ENCODE data around the gene SPINK14. TPM values are rescaled to one million over a fixed set of nuclear protein-coding genes. Genes with fewer than 3 reads are reported as not detected.

The SPINK14 gene
- total and polyA plus RNA-seq, 2 of the 13 experiments (the other 11 are each of a cell fraction or from before 2014, with no cell fraction given): not detected

DNA sequence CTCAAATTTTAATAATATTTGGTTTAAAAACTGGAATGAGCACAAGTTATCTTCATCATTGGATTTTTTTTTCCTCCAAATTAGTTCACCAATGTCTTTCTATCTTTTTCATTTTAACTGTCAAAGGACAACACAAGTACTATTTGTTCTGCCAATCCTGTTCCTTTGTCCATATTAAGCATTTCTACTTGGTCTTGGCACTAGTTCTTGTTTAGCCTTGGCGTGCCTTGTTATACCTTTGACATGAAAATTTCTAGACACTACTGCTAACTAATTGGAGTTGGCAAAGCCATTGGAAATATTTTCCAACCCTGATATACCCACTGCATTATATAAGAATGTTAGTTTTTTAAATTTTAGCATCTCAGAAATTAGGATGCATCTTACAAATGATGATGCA is 38.3 kb downstream of the SPINK14 start:
- DNase-seq (ENCODE audit: low spot score) (no peak), ATAC-seq (no peak), FAIRE-seq (no peak)
- Histone ChIP-seq H2AFZ (ENCODE audit: low read length) (no peak overlapping the region), H3K4me2 (ENCODE audit: low read depth, low read length) (no peak overlapping the region), H4K20me1 (ENCODE audit: insufficient read depth, low read length) (no peaks in the 10 kb centered on the region), H3K9ac (ENCODE audit: insufficient read depth, low read depth, low read length) (no peak overlapping the region), H3K27ac (ENCODE audit: extremely low read length, insufficient read depth, low read length) (no peak overlapping the region), H3K79me2 (ENCODE audit: insufficient read depth, low read length) (no peaks in the 10 kb centered on the region), H3K27me3 (ENCODE audit: control insufficient read depth in 1 of 2, insufficient read depth in 2 of 2, low read length in 2 of 2) (no peaks in the 10 kb centered on the region), H3K4me3 (replicated peaks in 1 of 3; ENCODE audit: insufficient read depth in 1 of 3, low read depth in 2 of 3, low read length in 3 of 3) (no peak overlapping the region), H3K36me3 (replicated peaks in 1 of 2; ENCODE audit: control insufficient read depth in 1 of 2, insufficient read depth in 2 of 2, low read length in 2 of 2) (no peaks in the 10 kb centered on the region), H3K9me3 (ENCODE audit: low read length) (no peaks in the 10 kb centered on the region), H3K4me1 (ENCODE audit: insufficient read depth, low read length) (no peaks in the 10 kb centered on the region)
- 4% methylated on average over 1 of the region's 1 CpG for WGBS (ENCODE audit: low lambda C conversion rate)
- CTCF ChIA-PET (ENCODE audit: low intra/inter-chr PET ratio, low total read pairs): no interaction called here
- intact Hi-C loops (cut with micrococcal nuclease; ENCODE audit: unreplicated experiment) (no loop called here), in situ Hi-C loops (cut with HindIII; ENCODE audit: extremely low pct_ligation_motif_present, low pct_unique_long_range_greater_than_20kb) (no loop called here)
- no TSS peak for BruUV-seq (replicated peaks)
- POLR2A ChIA-PET: no interaction called here
- TF ChIP-seq ZNF224 (CRISPR knock-in tag; IDR thresholded peaks at IDR 0.05) (no peak), GATAD2A (CRISPR knock-in tag; IDR thresholded peaks at IDR 0.05) (no peak), ZSCAN12 (CRISPR knock-in tag; IDR thresholded peaks at IDR 0.05) (no peak), MIXL1 (CRISPR knock-in tag; IDR thresholded peaks at IDR 0.05) (no peak), NFKB2 (CRISPR knock-in tag; IDR thresholded peaks at IDR 0.05; ENCODE audit: borderline replicate concordance) (no peak), PLRG1 (conservative IDR thresholded peaks at IDR 0.05) (no peak), FIP1L1 (IDR thresholded peaks at IDR 0.05; ENCODE audit: borderline replicate concordance, insufficient read depth, low read depth, low read length) (no peak), ZNF253 (CRISPR knock-in tag; IDR thresholded peaks at IDR 0.05; ENCODE audit: borderline replicate concordance) (no peak), ARNTL (CRISPR knock-in tag; IDR thresholded peaks at IDR 0.05) (no peak)
- TF ChIP-seq, protein P1, sequence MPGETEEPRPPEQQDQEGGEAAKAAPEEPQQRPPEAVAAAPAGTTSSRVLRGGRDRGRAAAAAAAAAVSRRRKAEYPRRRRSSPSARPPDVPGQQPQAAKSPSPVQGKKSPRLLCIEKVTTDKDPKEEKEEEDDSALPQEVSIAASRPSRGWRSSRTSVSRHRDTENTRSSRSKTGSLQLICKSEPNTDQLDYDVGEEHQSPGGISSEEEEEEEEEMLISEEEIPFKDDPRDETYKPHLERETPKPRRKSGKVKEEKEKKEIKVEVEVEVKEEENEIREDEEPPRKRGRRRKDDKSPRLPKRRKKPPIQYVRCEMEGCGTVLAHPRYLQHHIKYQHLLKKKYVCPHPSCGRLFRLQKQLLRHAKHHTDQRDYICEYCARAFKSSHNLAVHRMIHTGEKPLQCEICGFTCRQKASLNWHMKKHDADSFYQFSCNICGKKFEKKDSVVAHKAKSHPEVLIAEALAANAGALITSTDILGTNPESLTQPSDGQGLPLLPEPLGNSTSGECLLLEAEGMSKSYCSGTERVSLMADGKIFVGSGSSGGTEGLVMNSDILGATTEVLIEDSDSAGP (CRISPR knock-in tag; IDR thresholded peaks at IDR 0.05; ENCODE audit: borderline replicate concordance): no peak
- TF ChIP-seq, protein P2, sequence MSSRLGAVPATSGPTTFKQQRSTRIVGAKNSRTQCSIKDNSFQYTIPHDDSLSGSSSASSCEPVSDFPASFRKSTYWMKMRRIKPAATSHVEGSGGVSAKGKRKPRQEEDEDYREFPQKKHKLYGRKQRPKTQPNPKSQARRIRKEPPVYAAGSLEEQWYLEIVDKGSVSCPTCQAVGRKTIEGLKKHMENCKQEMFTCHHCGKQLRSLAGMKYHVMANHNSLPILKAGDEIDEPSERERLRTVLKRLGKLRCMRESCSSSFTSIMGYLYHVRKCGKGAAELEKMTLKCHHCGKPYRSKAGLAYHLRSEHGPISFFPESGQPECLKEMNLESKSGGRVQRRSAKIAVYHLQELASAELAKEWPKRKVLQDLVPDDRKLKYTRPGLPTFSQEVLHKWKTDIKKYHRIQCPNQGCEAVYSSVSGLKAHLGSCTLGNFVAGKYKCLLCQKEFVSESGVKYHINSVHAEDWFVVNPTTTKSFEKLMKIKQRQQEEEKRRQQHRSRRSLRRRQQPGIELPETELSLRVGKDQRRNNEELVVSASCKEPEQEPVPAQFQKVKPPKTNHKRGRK (CRISPR knock-in tag; IDR thresholded peaks at IDR 0.05): no peak
- TF ChIP-seq, protein P3, sequence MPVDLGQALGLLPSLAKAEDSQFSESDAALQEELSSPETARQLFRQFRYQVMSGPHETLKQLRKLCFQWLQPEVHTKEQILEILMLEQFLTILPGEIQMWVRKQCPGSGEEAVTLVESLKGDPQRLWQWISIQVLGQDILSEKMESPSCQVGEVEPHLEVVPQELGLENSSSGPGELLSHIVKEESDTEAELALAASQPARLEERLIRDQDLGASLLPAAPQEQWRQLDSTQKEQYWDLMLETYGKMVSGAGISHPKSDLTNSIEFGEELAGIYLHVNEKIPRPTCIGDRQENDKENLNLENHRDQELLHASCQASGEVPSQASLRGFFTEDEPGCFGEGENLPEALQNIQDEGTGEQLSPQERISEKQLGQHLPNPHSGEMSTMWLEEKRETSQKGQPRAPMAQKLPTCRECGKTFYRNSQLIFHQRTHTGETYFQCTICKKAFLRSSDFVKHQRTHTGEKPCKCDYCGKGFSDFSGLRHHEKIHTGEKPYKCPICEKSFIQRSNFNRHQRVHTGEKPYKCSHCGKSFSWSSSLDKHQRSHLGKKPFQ (CRISPR knock-in tag; IDR thresholded peaks at IDR 0.05; ENCODE audit: insufficient replicate concordance): no peak
